ENCODE data around the gene ENTPD5. TPM values are rescaled to one million over a fixed set of nuclear protein-coding genes. Genes with fewer than 3 reads are reported as not detected.
"Not testable (repeated sequence)": the region's sequence is repeated elsewhere in the genome, so short reads cannot be mapped to it uniquely, and the experiment has no call there.

The ENTPD5 gene
- total RNA-seq, 1 experiment from 2014 or later, result 10.6 TPM

DNA sequence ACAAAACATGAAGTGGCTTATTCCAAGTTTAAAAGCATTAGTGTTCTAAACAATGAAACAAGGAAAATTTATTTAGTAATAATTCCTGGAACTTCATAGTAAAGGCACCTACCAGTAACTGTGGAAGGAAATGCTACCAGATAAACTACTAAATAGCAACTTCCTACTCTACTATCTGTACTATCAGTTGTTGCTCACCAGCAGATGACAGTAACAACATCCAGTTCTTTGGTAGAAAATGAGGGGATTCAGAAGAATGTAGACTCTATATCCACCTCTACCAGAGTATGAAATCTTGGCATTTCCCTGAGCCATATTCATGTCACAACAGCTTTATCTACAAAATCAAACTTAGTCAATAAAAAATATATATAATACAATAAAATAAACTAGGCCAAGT lies 3.1 kb downstream of the ENTPD5 start (continued):
- TF ChIP-seq, protein P1, sequence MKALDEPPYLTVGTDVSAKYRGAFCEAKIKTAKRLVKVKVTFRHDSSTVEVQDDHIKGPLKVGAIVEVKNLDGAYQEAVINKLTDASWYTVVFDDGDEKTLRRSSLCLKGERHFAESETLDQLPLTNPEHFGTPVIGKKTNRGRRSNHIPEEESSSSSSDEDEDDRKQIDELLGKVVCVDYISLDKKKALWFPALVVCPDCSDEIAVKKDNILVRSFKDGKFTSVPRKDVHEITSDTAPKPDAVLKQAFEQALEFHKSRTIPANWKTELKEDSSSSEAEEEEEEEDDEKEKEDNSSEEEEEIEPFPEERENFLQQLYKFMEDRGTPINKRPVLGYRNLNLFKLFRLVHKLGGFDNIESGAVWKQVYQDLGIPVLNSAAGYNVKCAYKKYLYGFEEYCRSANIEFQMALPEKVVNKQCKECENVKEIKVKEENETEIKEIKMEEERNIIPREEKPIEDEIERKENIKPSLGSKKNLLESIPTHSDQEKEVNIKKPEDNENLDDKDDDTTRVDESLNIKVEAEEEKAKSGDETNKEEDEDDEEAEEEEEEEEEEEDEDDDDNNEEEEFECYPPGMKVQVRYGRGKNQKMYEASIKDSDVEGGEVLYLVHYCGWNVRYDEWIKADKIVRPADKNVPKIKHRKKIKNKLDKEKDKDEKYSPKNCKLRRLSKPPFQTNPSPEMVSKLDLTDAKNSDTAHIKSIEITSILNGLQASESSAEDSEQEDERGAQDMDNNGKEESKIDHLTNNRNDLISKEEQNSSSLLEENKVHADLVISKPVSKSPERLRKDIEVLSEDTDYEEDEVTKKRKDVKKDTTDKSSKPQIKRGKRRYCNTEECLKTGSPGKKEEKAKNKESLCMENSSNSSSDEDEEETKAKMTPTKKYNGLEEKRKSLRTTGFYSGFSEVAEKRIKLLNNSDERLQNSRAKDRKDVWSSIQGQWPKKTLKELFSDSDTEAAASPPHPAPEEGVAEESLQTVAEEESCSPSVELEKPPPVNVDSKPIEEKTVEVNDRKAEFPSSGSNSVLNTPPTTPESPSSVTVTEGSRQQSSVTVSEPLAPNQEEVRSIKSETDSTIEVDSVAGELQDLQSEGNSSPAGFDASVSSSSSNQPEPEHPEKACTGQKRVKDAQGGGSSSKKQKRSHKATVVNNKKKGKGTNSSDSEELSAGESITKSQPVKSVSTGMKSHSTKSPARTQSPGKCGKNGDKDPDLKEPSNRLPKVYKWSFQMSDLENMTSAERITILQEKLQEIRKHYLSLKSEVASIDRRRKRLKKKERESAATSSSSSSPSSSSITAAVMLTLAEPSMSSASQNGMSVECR (CRISPR knock-in tag; IDR thresholded peaks at IDR 0.05; ENCODE audit: borderline replicate concordance), result no peak
- TF ChIP-seq, protein P2, sequence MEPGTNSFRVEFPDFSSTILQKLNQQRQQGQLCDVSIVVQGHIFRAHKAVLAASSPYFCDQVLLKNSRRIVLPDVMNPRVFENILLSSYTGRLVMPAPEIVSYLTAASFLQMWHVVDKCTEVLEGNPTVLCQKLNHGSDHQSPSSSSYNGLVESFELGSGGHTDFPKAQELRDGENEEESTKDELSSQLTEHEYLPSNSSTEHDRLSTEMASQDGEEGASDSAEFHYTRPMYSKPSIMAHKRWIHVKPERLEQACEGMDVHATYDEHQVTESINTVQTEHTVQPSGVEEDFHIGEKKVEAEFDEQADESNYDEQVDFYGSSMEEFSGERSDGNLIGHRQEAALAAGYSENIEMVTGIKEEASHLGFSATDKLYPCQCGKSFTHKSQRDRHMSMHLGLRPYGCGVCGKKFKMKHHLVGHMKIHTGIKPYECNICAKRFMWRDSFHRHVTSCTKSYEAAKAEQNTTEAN (CRISPR knock-in tag; IDR thresholded peaks at IDR 0.05), result no peak
- TF ChIP-seq TEAD4 (CRISPR knock-in tag; IDR thresholded peaks at IDR 0.05), result no peak
- TF ChIP-seq TEAD1 (CRISPR knock-in tag; IDR thresholded peaks at IDR 0.05), result no peak
- no peak for TF ChIP-seq ZBTB21 (CRISPR knock-in tag; IDR thresholded peaks at IDR 0.05; ENCODE audit: borderline replicate concordance)
- TF ChIP-seq TP53 (CRISPR knock-in tag; IDR thresholded peaks at IDR 0.05), result no peak

DNA sequence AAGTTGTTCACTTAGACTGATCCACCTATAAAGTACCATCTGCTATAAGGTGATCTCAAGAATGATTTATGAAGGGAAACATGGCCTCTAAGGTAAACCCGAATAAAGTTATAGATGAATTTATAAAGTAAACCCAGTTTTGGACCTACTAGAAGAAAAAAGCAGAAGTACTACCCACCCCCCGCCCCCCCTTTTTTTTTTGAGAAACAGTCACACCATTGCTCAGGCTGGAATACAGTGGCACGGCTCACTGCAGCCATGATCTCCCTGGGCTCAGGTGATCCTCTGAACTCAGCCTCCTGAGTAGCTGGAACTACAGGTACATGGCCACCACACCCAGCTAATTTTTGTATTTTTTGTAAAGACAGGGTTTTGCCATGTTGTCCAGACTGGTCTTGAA lies 3.9 kb downstream of the ENTPD5 start:
- Mint-ChIP-seq H3K27ac (no peak overlapping the region), H3K27me3 (ENCODE audit: low read depth) (peaks cover 16% of the 10 kb centered on the region), H3K4me3 (no peak overlapping the region), H3K4me1 (peaks cover 6% of the 10 kb centered on the region), H3K9me3 (no peaks in the 10 kb centered on the region), H3K36me3 (no peaks in the 10 kb centered on the region)
- ChIA-PET CTCF (no interaction called here), POLR2A (no interaction called here)
- TF ChIP-seq FOXJ3 (CRISPR knock-in tag; IDR thresholded peaks at IDR 0.05; ENCODE audit: borderline replicate concordance), result no peak
- no peak for TF ChIP-seq SP1 (CRISPR knock-in tag; conservative IDR thresholded peaks at IDR 0.05)
- TF ChIP-seq, protein P3, sequence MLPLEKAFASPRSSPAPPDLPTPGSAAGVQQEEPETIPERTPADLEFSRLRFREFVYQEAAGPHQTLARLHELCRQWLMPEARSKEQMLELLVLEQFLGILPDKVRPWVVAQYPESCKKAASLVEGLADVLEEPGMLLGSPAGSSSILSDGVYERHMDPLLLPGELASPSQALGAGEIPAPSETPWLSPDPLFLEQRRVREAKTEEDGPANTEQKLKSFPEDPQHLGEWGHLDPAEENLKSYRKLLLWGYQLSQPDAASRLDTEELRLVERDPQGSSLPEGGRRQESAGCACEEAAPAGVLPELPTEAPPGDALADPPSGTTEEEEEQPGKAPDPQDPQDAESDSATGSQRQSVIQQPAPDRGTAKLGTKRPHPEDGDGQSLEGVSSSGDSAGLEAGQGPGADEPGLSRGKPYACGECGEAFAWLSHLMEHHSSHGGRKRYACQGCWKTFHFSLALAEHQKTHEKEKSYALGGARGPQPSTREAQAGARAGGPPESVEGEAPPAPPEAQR (CRISPR knock-in tag; IDR thresholded peaks at IDR 0.05), result no peak
- TF ChIP-seq GRHL2 (CRISPR knock-in tag; IDR thresholded peaks at IDR 0.05; ENCODE audit: insufficient replicate concordance, severe bottlenecking), result no peak
- TF ChIP-seq CREB1 (CRISPR knock-in tag; IDR thresholded peaks at IDR 0.05), result no peak
- TF ChIP-seq NFATC4 (CRISPR knock-in tag; IDR thresholded peaks at IDR 0.05), result no peak
- TF ChIP-seq NR2C2 (CRISPR knock-in tag; IDR thresholded peaks at IDR 0.05), result no peak
- DNase-seq (ENCODE audit: low spot score), result no peak
- ATAC-seq, result no peak

DNA sequence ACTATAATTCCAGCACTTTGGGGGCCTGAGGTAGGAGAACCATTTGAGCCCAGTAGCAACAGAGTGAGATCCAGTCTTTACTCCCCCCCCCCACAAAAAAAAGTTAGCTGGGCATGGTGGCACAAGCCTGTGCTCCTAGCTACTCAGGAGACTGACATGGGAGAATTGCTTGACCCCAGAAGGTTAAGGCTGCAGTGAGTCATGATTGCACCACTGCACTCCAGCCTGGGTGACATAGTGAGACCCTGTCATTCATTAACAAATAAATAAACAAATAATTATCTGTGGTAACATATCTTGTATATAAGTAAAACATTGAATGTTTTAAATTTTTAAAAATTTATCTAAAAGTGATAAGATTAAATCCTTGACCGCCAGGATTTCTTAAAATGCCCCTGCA lies 4.8 kb downstream of the ENTPD5 start:
- POLR2A ChIA-PET, result no interaction called here
- Mint-ChIP-seq H3K4me3 (no peak overlapping the region), H3K4me1 (peaks cover 3% of the 10 kb centered on the region), H3K27ac (no peak overlapping the region), H3K36me3 (0 out of 2 replicates have a peak, but pooled peaks cover 2% of the 10 kb centered on the region), H3K9me3 (no peaks in the 10 kb centered on the region), H3K27me3 (ENCODE audit: low read depth) (peaks cover 10% of the 10 kb centered on the region)
- DNase-seq (ENCODE audit: low spot score) (no peak), ATAC-seq (no peak)
- CTCF ChIA-PET, result no interaction called here
- TF ChIP-seq GABPB1 (CRISPR knock-in tag; IDR thresholded peaks at IDR 0.05), result peak; percentile 89
- TF ChIP-seq NFE2L1 (CRISPR knock-in tag; IDR thresholded peaks at IDR 0.05), result no peak

DNA sequence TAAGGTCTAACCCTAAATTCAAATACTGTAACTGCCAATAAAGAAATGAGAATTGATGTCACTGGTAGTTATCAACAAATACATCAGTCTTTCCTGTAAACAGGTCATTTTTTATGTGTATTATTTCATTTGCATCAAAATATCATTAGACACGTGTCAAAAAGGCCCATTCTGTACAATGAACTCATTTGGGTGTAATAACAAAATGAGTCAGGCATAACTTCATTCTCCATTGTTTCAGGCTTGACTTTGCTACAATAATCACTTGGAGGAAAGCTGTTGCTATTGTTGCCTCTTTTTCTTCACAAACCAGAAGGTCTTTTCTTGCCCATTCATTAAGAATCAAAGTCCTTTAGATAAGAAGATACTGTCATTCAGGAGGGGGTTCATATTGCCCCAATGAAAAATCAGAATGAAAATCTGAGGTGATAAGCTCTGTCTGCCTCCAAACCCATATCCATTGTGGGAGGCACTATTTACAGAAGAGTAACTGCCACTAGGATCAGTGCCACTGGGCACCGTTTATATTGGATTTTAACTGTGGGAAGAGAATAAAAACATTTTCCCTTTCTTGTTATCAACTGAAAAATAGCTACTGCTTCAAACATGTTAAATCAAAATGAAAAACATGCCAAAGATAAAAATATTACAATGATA lies 10.1 kb downstream of the ENTPD5 start:
- no peak for ATAC-seq
- H3K9me3 Mint-ChIP-seq, result no peaks in the 10 kb centered on the region
- no peaks in the 10 kb centered on the region for H3K27me3 Mint-ChIP-seq (ENCODE audit: low read depth)
- no peak overlapping the region for H3K4me3 Mint-ChIP-seq
- no peak overlapping the region for H3K27ac Mint-ChIP-seq
- DNase-seq (ENCODE audit: low spot score), result no peak
- TF ChIP-seq IRF2 (CRISPR knock-in tag; IDR thresholded peaks at IDR 0.05; ENCODE audit: borderline replicate concordance, low read depth) (no peak), KAT7 (CRISPR knock-in tag; IDR thresholded peaks at IDR 0.05; ENCODE audit: borderline replicate concordance) (no peak), NR1H2 (CRISPR knock-in tag; IDR thresholded peaks at IDR 0.05) (no peak)
- CTCF ChIA-PET, result no interaction called here
- peaks cover 15% of the 10 kb centered on the region for H3K36me3 Mint-ChIP-seq
- H3K4me1 Mint-ChIP-seq, result no peaks in the 10 kb centered on the region
- POLR2A ChIA-PET, result no interaction called here

DNA sequence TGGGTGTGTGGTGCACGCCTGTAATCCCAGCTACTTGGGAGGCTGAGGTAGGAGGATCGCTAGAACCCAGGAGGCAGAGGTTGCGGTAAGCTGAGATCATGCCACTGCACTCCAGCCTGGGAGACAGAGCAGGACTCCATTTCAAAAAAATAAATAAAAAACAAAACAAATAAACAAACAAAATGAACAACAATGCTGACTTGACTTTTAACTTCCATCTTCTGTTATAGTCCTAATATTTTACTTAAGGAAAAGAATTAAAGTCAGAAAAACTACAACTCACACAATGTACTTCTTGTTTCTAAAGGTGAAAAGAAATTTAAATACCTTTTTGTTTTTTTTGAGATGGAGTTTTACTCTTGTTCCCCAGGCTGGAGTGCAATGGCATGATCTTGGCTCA lies 13.4 kb downstream of the ENTPD5 start:
- H3K4me1 Mint-ChIP-seq; H3K27ac Mint-ChIP-seq; H3K4me3 Mint-ChIP-seq; DNase-seq (ENCODE audit: low spot score); CTCF ChIA-PET; H3K27me3 Mint-ChIP-seq (ENCODE audit: low read depth); H3K9me3 Mint-ChIP-seq; ATAC-seq: not testable (repeated sequence)
- POLR2A ChIA-PET, result interaction anchor here (0.7 kb wide), 1 partner anchor 917 kb away, joined by 6 read pairs; no protein-coding TSS in a partner anchor
- H3K36me3 Mint-ChIP-seq, result peaks cover 15% of the 10 kb centered on the region

Measured in WTC11 (cell line).